ENCODE data around the gene ELAVL1. TPM values are rescaled to one million over a fixed set of nuclear protein-coding genes. Genes with fewer than 3 reads are reported as not detected.

Gene ELAVL1
- total RNA-seq, 1 donor from 2014 or later: 108 TPM

GRCh38 chr19:7932930-7933300, 72.5 kb downstream of the ELAVL1 start:
- no peaks in the 10 kb centered on the region for H3K9me3 ChIP-seq (ENCODE audit: low read depth)
- peaks cover 14% of the 10 kb centered on the region for H3F3A ChIP-seq (ENCODE audit: low read depth)
- TF ChIP-seq, protein P1, sequence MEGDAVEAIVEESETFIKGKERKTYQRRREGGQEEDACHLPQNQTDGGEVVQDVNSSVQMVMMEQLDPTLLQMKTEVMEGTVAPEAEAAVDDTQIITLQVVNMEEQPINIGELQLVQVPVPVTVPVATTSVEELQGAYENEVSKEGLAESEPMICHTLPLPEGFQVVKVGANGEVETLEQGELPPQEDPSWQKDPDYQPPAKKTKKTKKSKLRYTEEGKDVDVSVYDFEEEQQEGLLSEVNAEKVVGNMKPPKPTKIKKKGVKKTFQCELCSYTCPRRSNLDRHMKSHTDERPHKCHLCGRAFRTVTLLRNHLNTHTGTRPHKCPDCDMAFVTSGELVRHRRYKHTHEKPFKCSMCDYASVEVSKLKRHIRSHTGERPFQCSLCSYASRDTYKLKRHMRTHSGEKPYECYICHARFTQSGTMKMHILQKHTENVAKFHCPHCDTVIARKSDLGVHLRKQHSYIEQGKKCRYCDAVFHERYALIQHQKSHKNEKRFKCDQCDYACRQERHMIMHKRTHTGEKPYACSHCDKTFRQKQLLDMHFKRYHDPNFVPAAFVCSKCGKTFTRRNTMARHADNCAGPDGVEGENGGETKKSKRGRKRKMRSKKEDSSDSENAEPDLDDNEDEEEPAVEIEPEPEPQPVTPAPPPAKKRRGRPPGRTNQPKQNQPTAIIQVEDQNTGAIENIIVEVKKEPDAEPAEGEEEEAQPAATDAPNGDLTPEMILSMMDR (IDR thresholded peaks at IDR 0.05): no peak
- TF ChIP-seq EZH2 (IDR thresholded peaks at IDR 0.05) (no peak), EZH2phosphoT487 (IDR thresholded peaks at IDR 0.05) (no peak)
- no peak overlapping the region for H3K4me2 ChIP-seq
- no peak overlapping the region for H3K27ac Mint-ChIP-seq
- no peak overlapping the region for H3K27ac ChIP-seq
- H3K4me1 ChIP-seq: no peaks in the 10 kb centered on the region
- no peak for DNase-seq (ENCODE audit: low spot score)
- peaks cover 5% of the 10 kb centered on the region for H3K36me3 Mint-ChIP-seq
- H3K4me3 Mint-ChIP-seq: no peak overlapping the region
- no peaks in the 10 kb centered on the region for H3K27me3 ChIP-seq
- H3K4me3 ChIP-seq: no peak overlapping the region
- H3K79me2 ChIP-seq (ENCODE audit: low read depth): peaks cover 4% of the 10 kb centered on the region
- no peaks in the 10 kb centered on the region for H3K36me3 ChIP-seq
- no peaks in the 10 kb centered on the region for H3K9me3 Mint-ChIP-seq
- peaks cover 10% of the 10 kb centered on the region for H3K4me1 Mint-ChIP-seq
- H4K20me1 ChIP-seq (ENCODE audit: low read depth): peaks cover 5% of the 10 kb centered on the region
- no peak overlapping the region for H2AFZ ChIP-seq (replicated peaks)
- no peak overlapping the region for H3K9ac ChIP-seq
- H3K27me3 Mint-ChIP-seq (ENCODE audit: insufficient read depth, low read depth): peaks cover 2% of the 10 kb centered on the region

GRCh38 chr19:7932276-7932929, 73.0 kb downstream of the ELAVL1 start:
- H3K36me3 Mint-ChIP-seq: peaks cover 4% of the 10 kb centered on the region
- no peak overlapping the region for H3K27ac Mint-ChIP-seq
- Histone ChIP-seq H3K27ac (no peak overlapping the region), H3F3A (ENCODE audit: low read depth) (peaks cover 14% of the 10 kb centered on the region), H3K79me2 (ENCODE audit: low read depth) (no peaks in the 10 kb centered on the region), H2AFZ (replicated peaks) (no peak overlapping the region), H3K36me3 (no peaks in the 10 kb centered on the region), H3K9ac (no peak overlapping the region), H3K27me3 (no peaks in the 10 kb centered on the region), H3K4me1 (no peaks in the 10 kb centered on the region), H3K9me3 (ENCODE audit: low read depth) (no peaks in the 10 kb centered on the region), H4K20me1 (ENCODE audit: low read depth) (peaks cover 10% of the 10 kb centered on the region), H3K4me3 (no peak overlapping the region), H3K4me2 (no peak overlapping the region)
- H3K4me3 Mint-ChIP-seq: no peak overlapping the region
- no peaks in the 10 kb centered on the region for H3K9me3 Mint-ChIP-seq
- no peak for DNase-seq (ENCODE audit: low spot score)
- H3K4me1 Mint-ChIP-seq: peaks cover 10% of the 10 kb centered on the region
- no peak for TF ChIP-seq EZH2phosphoT487 (IDR thresholded peaks at IDR 0.05)
- TF ChIP-seq, protein P1 (IDR thresholded peaks at IDR 0.05): no peak
- TF ChIP-seq EZH2 (IDR thresholded peaks at IDR 0.05): no peak
- H3K27me3 Mint-ChIP-seq (ENCODE audit: insufficient read depth, low read depth): peaks cover 2% of the 10 kb centered on the region

DNA sequence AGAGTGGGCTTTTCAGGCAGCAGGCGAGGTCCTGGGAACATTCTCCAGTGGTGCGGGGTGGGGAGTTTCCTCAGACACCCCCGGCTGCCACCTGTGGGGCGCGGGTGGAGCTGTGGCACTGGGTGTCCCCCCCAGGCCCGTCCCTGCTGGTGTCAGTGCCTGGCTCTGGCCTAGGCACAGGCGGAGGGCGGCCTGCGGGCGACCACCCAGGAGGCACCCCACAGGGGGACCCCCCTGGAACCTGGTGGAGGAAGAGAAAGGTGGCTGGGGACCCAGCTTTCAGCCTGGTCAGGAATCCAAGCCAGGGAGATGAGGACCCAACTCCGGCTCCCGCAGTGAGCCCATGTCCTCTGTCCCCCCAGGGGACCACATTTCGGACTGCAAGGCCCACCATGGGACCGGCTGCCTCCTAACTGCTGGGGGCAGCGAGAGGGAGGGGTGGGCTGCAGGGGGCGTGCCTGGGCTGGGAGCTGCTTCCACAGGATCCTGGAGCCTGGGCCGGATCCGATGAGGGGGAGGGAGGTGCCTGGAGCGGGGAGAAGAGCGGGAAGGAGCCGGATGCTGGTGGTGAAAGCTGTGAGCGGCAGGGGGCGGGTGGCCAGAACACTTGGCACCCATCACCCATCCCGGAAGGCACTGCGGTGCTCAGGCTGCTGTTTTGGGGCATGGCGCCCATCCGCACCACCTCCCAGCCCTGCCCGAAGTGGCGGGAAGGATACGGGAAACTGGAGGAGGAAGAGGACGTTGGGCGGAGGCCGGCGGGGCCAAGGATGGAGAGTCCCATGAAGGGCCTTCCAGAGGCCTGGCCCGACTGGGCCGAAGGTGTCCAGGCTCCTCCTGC, 74.0 kb downstream of the ELAVL1 start:
- Histone ChIP-seq H4K20me1 (ENCODE audit: low read depth) (peaks cover 19% of the 10 kb centered on the region), H3K79me2 (ENCODE audit: low read depth) (no peaks in the 10 kb centered on the region), H3K9ac (no peak overlapping the region), H2AFZ (replicated peaks) (no peak overlapping the region), H3K4me1 (no peaks in the 10 kb centered on the region), H3K4me3 (no peak overlapping the region), H3K4me2 (no peak overlapping the region), H3K36me3 (no peaks in the 10 kb centered on the region), H3K27ac (no peak overlapping the region), H3F3A (ENCODE audit: low read depth) (peaks cover 23% of the 10 kb centered on the region), H3K9me3 (ENCODE audit: low read depth) (no peaks in the 10 kb centered on the region), H3K27me3 (no peaks in the 10 kb centered on the region)
- no peaks in the 10 kb centered on the region for H3K9me3 Mint-ChIP-seq
- TF ChIP-seq, protein P1 (IDR thresholded peaks at IDR 0.05): no peak
- no peak for TF ChIP-seq EZH2phosphoT487 (IDR thresholded peaks at IDR 0.05)
- TF ChIP-seq EZH2 (IDR thresholded peaks at IDR 0.05): no peak
- peaks cover 6% of the 10 kb centered on the region for H3K36me3 Mint-ChIP-seq
- peaks cover 4% of the 10 kb centered on the region for H3K27me3 Mint-ChIP-seq (ENCODE audit: insufficient read depth, low read depth)
- no peak overlapping the region for H3K4me3 Mint-ChIP-seq
- peaks cover 12% of the 10 kb centered on the region for H3K4me1 Mint-ChIP-seq
- H3K27ac Mint-ChIP-seq: no peak overlapping the region
- no peak for DNase-seq (ENCODE audit: low spot score)

All from neural progenitor cell (in vitro differentiated cells).